Thyroid gland (tissue), 4 donors: ENCODE results near the gene TRIM65.
"Not testable (repeated sequence)": the region's sequence is repeated elsewhere in the genome, so short reads cannot be mapped to it uniquely, and the experiment has no call there.

Source experiments
- CTCF ChIP-seq, 6 experiments: fragments of 200-600 bp in 3 of 6; fragments of 450-650 bp in 3 of 6; sonication (generic) in 3 of 6; IDR thresholded peaks; one replicate each; pipeline ENCODE4 v1.5.1; 2016 to 2019; ENCODE audit warnings: antibody characterized with exemption in 6 of 6, mild to moderate bottlenecking in 2 of 6, inconsistent platforms in 1 of 6, moderate library complexity in 1 of 6
- POLR2A ChIP-seq, 2 donors: fragments of 450-650 bp; IDR thresholded peaks; one replicate each; pipeline ENCODE4 v1.6.1; 2017; ENCODE audit warnings: antibody characterized with exemption in 2 of 2, mild to moderate bottlenecking in 2 of 2, moderate library complexity in 1 of 2

DNA sequence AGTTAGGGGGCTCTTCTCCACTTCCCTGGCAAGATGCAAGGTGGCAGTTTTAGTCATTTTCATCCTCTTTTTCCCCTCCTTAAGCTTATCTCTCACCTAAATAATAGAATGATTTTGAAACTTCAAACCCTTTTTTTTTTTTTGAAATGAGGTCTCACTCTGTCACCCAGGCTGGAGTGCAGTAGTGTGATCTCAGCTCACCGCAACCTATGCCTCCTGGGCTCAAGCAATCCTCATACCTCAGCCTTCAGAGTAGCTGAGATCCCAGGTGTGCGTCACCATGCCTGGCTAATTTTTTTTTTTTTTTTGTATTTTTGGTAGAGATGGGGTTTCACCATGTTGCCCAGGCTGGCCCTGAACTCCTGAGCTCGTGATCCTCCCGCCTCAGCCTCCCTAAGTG, 31.9 kb downstream of the TRIM65 start:
- TF ChIP-seq POLR2A, CTCF (IDR thresholded peaks at IDR 0.05): not testable (repeated sequence)
